ENCODE results near the gene USP26.
"Not testable (repeated sequence)": the region's sequence is repeated elsewhere in the genome, so short reads cannot be mapped to it uniquely, and the experiment has no call there.

The USP26 gene

DNA sequence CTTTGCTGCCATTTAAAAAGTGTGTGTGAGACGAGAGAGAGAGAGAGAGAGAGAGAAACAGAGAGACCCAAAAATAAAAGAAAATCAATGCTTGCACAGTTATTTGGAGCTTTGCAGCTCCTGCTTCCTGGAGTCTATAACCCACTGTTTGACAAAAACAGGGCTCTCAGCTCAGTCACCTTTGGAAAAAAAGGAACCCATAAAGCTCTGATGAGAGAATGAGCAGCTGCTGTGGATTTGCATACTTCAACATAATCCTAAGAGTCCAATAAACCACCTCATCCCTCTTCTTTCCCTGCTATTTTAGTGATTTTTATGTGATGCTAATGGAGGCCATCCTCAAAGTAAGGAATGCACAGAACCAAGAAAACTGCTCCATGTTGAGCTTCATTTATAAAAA lies 50.3 kb downstream of the USP26 start:
- no peak for DNase-seq
- Histone ChIP-seq H3K9me2 (replicated peaks; ENCODE audit: insufficient read depth, low read length) (no peaks in the 10 kb centered on the region), H4K20me1 (ENCODE audit: insufficient read depth, low read length) (no peaks in the 10 kb centered on the region), H3K4me1 (ENCODE audit: low read length) (no peaks in the 10 kb centered on the region), H3K9me3 (replicated peaks; ENCODE audit: insufficient read depth, low read length) (no peaks in the 10 kb centered on the region), H3K4me3 (ENCODE audit: low read length) (no peak overlapping the region), H3K36me3 (replicated peaks; ENCODE audit: insufficient read depth, low read length) (no peaks in the 10 kb centered on the region), H3F3A (ENCODE audit: insufficient read depth, low read length) (no peaks in the 10 kb centered on the region), H3K4me2 (ENCODE audit: low read depth, low read length) (no peak overlapping the region), H3K9ac (ENCODE audit: low read length) (no peak overlapping the region), H3K27ac (ENCODE audit: low read length) (no peak overlapping the region), H2AFZ (ENCODE audit: low read length) (no peak overlapping the region), H3K27me3 (replicated peaks; ENCODE audit: insufficient read depth, low read length) (no peaks in the 10 kb centered on the region), H3K79me2 (ENCODE audit: low read length) (no peaks in the 10 kb centered on the region)
- TF ChIP-seq, protein P1, sequence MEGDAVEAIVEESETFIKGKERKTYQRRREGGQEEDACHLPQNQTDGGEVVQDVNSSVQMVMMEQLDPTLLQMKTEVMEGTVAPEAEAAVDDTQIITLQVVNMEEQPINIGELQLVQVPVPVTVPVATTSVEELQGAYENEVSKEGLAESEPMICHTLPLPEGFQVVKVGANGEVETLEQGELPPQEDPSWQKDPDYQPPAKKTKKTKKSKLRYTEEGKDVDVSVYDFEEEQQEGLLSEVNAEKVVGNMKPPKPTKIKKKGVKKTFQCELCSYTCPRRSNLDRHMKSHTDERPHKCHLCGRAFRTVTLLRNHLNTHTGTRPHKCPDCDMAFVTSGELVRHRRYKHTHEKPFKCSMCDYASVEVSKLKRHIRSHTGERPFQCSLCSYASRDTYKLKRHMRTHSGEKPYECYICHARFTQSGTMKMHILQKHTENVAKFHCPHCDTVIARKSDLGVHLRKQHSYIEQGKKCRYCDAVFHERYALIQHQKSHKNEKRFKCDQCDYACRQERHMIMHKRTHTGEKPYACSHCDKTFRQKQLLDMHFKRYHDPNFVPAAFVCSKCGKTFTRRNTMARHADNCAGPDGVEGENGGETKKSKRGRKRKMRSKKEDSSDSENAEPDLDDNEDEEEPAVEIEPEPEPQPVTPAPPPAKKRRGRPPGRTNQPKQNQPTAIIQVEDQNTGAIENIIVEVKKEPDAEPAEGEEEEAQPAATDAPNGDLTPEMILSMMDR (IDR thresholded peaks at IDR 0.05; ENCODE audit: low read length), result no peak

DNA sequence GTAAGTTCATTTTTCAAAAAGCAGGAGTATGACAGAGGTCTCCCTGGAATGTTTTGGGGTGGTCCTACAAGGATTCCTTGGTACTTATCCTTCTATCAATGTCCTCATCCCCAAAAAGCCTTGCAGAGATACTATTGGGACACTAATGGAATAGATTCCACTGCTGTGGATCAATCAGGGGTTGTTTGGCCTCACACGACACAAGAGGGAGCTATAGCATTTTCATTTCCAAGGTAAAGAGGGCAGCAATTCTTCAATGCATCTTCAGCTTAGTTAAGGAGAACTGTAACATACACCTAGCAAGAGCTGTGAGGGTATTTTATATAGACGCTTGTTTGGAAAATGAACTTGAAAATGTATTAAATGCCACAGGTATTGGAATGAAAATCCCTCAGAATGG lies 50.9 kb downstream of the USP26 start:
- H3K4me3 ChIP-seq (ENCODE audit: low read length), result no peak overlapping the region
- H4K20me1 ChIP-seq (ENCODE audit: insufficient read depth, low read length), result no peaks in the 10 kb centered on the region
- no peak overlapping the region for H3K27ac ChIP-seq (ENCODE audit: low read length)
- no peaks in the 10 kb centered on the region for H3K4me1 ChIP-seq (ENCODE audit: low read length)
- H3K9me2 ChIP-seq (replicated peaks; ENCODE audit: insufficient read depth, low read length), result no peaks in the 10 kb centered on the region
- no peaks in the 10 kb centered on the region for H3F3A ChIP-seq (ENCODE audit: insufficient read depth, low read length)
- no peak overlapping the region for H3K4me2 ChIP-seq (ENCODE audit: low read depth, low read length)
- H3K79me2 ChIP-seq (ENCODE audit: low read length), result no peaks in the 10 kb centered on the region
- no peaks in the 10 kb centered on the region for H3K9me3 ChIP-seq (replicated peaks; ENCODE audit: insufficient read depth, low read length)
- no peaks in the 10 kb centered on the region for H3K27me3 ChIP-seq (replicated peaks; ENCODE audit: insufficient read depth, low read length)
- no peaks in the 10 kb centered on the region for H3K36me3 ChIP-seq (replicated peaks; ENCODE audit: insufficient read depth, low read length)
- DNase-seq, result peak; percentile 13
- H3K9ac ChIP-seq (ENCODE audit: low read length), result no peak overlapping the region
- TF ChIP-seq, protein P1 (IDR thresholded peaks at IDR 0.05; ENCODE audit: low read length), result no peak
- TF ChIP-seq EZH2 (optimal IDR thresholded peaks at IDR 0.05; ENCODE audit: low read depth, low read length) (no peak), EZH2phosphoT487 (IDR thresholded peaks at IDR 0.05; ENCODE audit: low read length) (no peak)
- H2AFZ ChIP-seq (ENCODE audit: low read length), result no peak overlapping the region

DNA sequence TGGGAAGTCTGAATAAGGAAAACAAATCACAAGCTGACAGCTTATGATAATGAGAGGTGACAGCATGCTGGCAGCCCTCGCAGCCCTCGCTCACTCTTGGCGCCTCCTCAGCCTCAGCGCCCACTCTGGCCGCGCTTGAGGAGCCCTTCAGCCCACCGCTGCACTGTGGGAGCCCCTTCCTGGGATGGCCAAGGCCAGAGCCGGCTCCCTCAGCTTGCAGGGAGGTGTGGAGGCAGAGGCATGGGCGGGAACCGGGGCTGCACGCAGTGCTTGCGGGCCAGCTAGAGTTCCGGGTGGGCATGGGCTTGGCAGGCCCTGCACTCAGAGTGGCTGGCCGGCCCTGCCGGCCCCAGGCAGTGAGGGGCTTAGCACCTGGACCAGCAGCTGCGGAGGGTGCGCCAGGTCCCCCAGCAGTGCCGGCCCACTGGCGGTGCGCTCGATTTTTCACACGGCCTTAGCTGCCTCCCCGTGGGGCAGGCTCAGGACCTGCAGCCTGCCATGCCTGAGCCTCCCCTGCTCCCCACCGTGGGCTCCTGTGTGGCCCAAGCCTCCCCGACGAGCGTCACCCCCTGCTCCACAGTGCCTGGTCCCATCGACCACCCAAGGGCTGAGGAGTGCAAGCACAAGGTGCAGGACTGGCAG lies 52.6 kb downstream of the USP26 start:
- H3K27ac ChIP-seq (ENCODE audit: low read length); H4K20me1 ChIP-seq (ENCODE audit: insufficient read depth, low read length); H3K27me3 ChIP-seq (replicated peaks; ENCODE audit: insufficient read depth, low read length); H3K4me3 ChIP-seq (ENCODE audit: low read length); H3F3A ChIP-seq (ENCODE audit: insufficient read depth, low read length); H3K9ac ChIP-seq (ENCODE audit: low read length); H2AFZ ChIP-seq (ENCODE audit: low read length); H3K79me2 ChIP-seq (ENCODE audit: low read length); H3K36me3 ChIP-seq (replicated peaks; ENCODE audit: insufficient read depth, low read length); H3K4me2 ChIP-seq (ENCODE audit: low read depth, low read length); H3K9me3 ChIP-seq (replicated peaks; ENCODE audit: insufficient read depth, low read length); H3K9me2 ChIP-seq (replicated peaks; ENCODE audit: insufficient read depth, low read length); H3K4me1 ChIP-seq (ENCODE audit: low read length); DNase-seq: not testable (repeated sequence)

DNA sequence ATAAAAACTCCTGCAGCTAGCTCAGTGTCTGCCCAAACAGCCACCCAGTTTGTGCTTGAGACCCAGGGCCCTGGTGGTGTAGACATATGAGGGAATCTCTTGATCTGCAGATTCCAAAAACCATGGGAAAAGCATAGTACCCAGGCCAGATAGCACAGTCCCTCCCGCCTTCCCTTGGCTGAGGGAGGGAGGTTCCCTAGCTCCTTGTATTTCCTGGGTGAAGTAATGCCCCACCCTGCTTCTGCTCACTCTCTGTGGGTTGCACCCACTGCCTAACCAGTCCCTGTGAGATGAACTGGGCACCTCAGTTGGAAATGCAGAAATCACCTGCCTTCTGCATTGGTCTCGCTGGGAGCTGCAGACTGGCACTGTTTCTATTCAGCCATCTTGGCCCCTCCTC lies 54.6 kb downstream of the USP26 start:
- H3K4me1 ChIP-seq (ENCODE audit: low read length), result no peaks in the 10 kb centered on the region
- no peaks in the 10 kb centered on the region for H3K36me3 ChIP-seq (replicated peaks; ENCODE audit: insufficient read depth, low read length)

More for the DNA sequence above, 54.6 kb downstream of the USP26 start:
- Histone ChIP-seq H3K79me2 (ENCODE audit: low read length) (no peaks in the 10 kb centered on the region), H3K27me3 (replicated peaks; ENCODE audit: insufficient read depth, low read length) (no peaks in the 10 kb centered on the region), H3F3A (ENCODE audit: insufficient read depth, low read length) (no peaks in the 10 kb centered on the region), H3K4me2 (ENCODE audit: low read depth, low read length) (no peak overlapping the region), H3K4me3 (ENCODE audit: low read length) (no peak overlapping the region), H4K20me1 (ENCODE audit: insufficient read depth, low read length) (no peaks in the 10 kb centered on the region), H2AFZ (ENCODE audit: low read length) (no peak overlapping the region), H3K27ac (ENCODE audit: low read length) (no peak overlapping the region), H3K9me2 (replicated peaks; ENCODE audit: insufficient read depth, low read length) (no peaks in the 10 kb centered on the region), H3K9me3 (replicated peaks; ENCODE audit: insufficient read depth, low read length) (no peaks in the 10 kb centered on the region), H3K9ac (ENCODE audit: low read length) (no peak overlapping the region)
- TF ChIP-seq EZH2 (optimal IDR thresholded peaks at IDR 0.05; ENCODE audit: low read depth, low read length) (no peak), EZH2phosphoT487 (IDR thresholded peaks at IDR 0.05; ENCODE audit: low read length) (no peak)
- TF ChIP-seq, protein P1 (IDR thresholded peaks at IDR 0.05; ENCODE audit: low read length), result no peak
- no peak for DNase-seq

Data from MM.1S (cell line).